IPS DF 6.9 (cell line): Measurements from ENCODE around the gene CREG2.

ENCODE experiments used
- DNase-seq: peaks from one replicate; pipeline ENCODE4 v3.0.0-alpha.2; 2013; ENCODE audit warnings: low read depth, low spot score
- H3K27ac ChIP-seq: one replicate; pipeline ENCODE4 v1.5.1; 2013; ENCODE audit warnings: low read length, control low read depth
- H3K27me3 ChIP-seq: 2 replicates; pipeline ENCODE4 v1.6.1; 2013; ENCODE audit warnings: mild to moderate bottlenecking, low read length; ENCODE audit not compliant: control insufficient read depth, insufficient read depth
- H3K36me3 ChIP-seq: 2 replicates; pipeline ENCODE4 v1.6.1; 2013; ENCODE audit warnings: low read length; ENCODE audit not compliant: control insufficient read depth, insufficient read depth
- H3K4me1 ChIP-seq: 2 replicates; pipeline ENCODE4 v1.6.1; 2013; ENCODE audit warnings: low read length; ENCODE audit not compliant: control insufficient read depth, insufficient read depth
- H3K4me3 ChIP-seq: 2 replicates; pipeline ENCODE4 v1.5.1; 2013; ENCODE audit warnings: mild to moderate bottlenecking, low read length
- H3K9me3 ChIP-seq: 2 replicates; pipeline ENCODE4 v1.6.1; 2013; ENCODE audit warnings: low read length, inconsistent platforms; ENCODE audit not compliant: control insufficient read depth, insufficient read depth
- WGBS: extraction: QIAGEN DNeasy Blood & Tissue Kit; methylation state at CpG from one replicate; pipeline ENCODE4 v1.1.7; 2013; ENCODE audit warnings: mixed read lengths, missing lambda C conversion rate; ENCODE audit not compliant: insufficient read length, insufficient coverage; 5-methylcytosine and 5-hydroxymethylcytosine counted together

The CREG2 gene

DNA sequence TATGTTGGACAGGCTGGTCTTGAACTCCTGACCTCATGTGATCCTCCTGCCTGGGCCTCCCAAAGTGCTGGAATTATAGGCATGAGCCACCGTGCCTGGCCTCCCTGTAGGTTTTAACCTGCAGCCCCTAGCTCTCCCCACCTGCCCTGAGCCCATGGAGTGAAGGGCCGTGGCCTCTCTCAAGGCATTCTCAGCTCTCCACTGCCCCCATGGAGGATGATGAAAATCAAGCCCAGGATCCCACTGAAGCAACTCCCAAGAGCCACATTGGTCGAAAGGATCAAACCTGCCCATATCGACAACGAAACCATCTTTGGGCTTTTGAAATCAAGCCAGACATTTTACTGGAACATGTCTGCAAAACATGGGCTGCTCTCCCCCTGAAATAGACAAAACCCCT, 22.4 kb upstream of the CREG2 start:
- H3K4me3 ChIP-seq = no peak overlapping the region

DNA sequence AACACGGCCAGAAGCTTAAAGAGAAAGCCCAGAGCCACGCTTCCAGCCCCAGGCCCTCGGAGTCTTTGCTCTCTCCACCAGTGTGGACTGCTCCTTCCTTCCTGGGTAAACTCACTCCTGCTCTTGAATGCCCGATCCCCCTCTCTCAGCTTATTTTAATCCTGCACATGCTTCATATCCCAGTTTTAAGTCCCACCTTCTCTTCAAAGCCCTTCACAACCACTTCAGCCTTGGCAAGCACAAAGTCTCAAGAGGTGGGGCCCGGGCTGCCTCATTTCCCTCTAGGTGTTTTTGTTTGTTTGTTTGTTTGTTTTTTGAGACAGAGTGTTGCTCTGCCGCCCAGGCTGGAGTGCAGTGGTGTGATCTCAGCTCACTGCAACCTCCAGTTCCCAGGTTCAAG, 21.6 kb upstream of the CREG2 start:
- DNase-seq = no peak
- Histone ChIP-seq H3K27me3 (no peaks in the 10 kb centered on the region), H3K36me3 (no peaks in the 10 kb centered on the region), H3K4me3 (no peak overlapping the region), H3K27ac (no peak overlapping the region), H3K9me3 (no peaks in the 10 kb centered on the region), H3K4me1 (no peaks in the 10 kb centered on the region)
- WGBS = no CpG with 5 or more reads among the region's 6 CpGs

More for the DNA sequence above, 22.4 kb upstream of the CREG2 start:
- no peaks in the 10 kb centered on the region for H3K4me1 ChIP-seq
- H3K36me3 ChIP-seq = no peaks in the 10 kb centered on the region
- WGBS = no CpG with 5 or more reads among the region's 5 CpGs
- no peak overlapping the region for H3K27ac ChIP-seq
- no peaks in the 10 kb centered on the region for H3K27me3 ChIP-seq
- no peaks in the 10 kb centered on the region for H3K9me3 ChIP-seq
- no peak for DNase-seq

DNA sequence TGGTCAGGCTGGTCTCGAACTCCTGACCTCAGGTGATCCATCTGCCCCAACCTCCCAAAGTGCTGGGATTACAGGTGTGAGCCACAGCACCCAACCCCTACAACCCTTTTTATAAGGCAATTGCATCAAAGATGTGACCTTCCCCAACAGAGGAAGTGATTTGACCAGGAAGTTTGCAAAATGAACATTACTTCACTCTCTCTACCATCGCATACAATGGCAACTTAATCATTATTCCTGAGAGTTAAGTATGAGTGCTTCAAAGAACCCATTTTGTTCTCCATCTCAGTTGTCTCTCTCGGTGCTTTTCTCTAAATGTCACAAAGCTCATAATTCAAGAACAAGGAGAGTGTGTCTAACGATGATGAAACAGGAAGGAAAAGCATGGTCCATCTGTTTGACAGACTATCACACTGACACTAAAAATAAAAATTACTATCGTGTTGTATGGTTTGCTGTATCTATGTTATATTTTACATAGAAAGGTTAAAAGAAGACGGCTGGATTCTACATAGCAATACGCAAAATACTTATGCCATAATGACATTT, 18.1 kb upstream of the CREG2 start:
- Histone ChIP-seq H3K4me3 (no peak overlapping the region), H3K9me3 (no peaks in the 10 kb centered on the region), H3K27ac (no peak overlapping the region), H3K36me3 (no peaks in the 10 kb centered on the region), H3K4me1 (0 out of 2 replicates have a peak, but pooled peaks cover 2% of the 10 kb centered on the region), H3K27me3 (no peaks in the 10 kb centered on the region)
- no CpG with 5 or more reads among the region's 7 CpGs for WGBS
- DNase-seq = no peak

DNA sequence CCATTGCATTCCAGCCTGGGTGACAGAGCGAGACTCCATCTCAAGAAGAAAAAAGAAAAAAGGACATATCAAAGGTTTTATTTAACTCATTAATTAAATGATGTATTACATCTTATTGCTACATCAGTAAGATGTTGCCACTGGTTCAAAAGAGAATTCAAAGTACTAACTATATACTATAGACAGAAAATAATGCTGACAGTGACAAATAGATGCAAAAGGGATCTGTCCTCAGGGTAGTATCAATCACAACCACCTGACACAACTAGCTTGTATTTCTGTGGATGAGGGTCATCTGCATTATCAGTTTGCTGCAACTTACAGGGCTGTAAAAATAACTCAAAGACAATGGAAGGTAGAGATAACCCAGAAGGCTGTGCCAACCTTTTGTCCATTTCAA, 16.4 kb upstream of the CREG2 start:
- no peaks in the 10 kb centered on the region for H3K27me3 ChIP-seq
- no peak overlapping the region for H3K4me3 ChIP-seq
- WGBS = no CpG with 5 or more reads among the region's 1 CpG
- 0 out of 2 replicates have a peak, but pooled peaks cover 2% of the 10 kb centered on the region for H3K4me1 ChIP-seq
- DNase-seq = no peak
- no peak overlapping the region for H3K27ac ChIP-seq
- H3K36me3 ChIP-seq = no peaks in the 10 kb centered on the region
- H3K9me3 ChIP-seq = no peaks in the 10 kb centered on the region

DNA sequence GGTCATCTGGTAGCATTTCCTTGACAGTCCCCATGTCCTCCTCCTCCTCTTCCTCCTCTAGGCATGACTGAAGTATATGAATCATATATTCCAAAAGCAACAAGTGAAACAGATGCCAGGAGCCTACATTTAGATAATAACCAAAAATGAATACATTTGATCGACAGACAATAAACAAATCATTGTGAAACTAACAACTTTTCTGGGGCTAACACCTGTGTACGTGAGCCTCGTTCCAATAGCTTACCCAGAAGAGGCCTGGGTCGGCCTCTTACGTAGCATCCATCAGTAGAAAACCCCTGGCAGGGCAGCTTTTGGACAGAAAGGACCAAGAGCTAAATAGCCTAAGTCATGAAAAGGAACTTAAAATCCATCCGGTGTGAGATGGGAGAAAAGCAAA, 15.3 kb upstream of the CREG2 start:
- H3K9me3 ChIP-seq = no peaks in the 10 kb centered on the region
- no peaks in the 10 kb centered on the region for H3K36me3 ChIP-seq
- no peak overlapping the region for H3K4me3 ChIP-seq
- no CpG with 5 or more reads among the region's 6 CpGs for WGBS
- no peak overlapping the region for H3K27ac ChIP-seq
- H3K27me3 ChIP-seq = no peaks in the 10 kb centered on the region
- no peak for DNase-seq
- 0 out of 2 replicates have a peak, but pooled peaks cover 2% of the 10 kb centered on the region for H3K4me1 ChIP-seq

DNA sequence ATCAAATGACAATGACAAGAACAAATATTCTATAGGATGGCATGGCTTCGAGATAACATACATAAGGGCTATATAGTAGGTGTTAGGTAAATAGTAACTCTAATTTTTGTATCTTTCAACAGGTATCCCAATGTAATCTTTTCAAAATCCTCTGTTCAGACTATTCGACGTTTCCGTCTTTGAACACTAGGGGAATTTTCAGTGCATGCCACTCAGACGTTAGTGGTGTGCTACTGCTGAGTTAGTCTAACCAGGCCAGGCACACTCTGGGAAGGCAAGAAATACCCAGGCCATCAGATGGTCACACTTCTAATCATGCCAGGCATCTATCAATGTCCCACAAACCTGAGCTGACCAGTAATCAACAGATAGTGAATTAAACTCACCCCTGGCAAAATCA, 14.6 kb upstream of the CREG2 start:
- H3K27me3 ChIP-seq = no peaks in the 10 kb centered on the region
- DNase-seq = no peak
- H3K36me3 ChIP-seq = no peaks in the 10 kb centered on the region
- no CpG with 5 or more reads among the region's 5 CpGs for WGBS
- no peak overlapping the region for H3K4me3 ChIP-seq
- no peak overlapping the region for H3K27ac ChIP-seq
- H3K4me1 ChIP-seq = 0 out of 2 replicates have a peak, but pooled peaks cover 2% of the 10 kb centered on the region
- H3K9me3 ChIP-seq = no peaks in the 10 kb centered on the region

DNA sequence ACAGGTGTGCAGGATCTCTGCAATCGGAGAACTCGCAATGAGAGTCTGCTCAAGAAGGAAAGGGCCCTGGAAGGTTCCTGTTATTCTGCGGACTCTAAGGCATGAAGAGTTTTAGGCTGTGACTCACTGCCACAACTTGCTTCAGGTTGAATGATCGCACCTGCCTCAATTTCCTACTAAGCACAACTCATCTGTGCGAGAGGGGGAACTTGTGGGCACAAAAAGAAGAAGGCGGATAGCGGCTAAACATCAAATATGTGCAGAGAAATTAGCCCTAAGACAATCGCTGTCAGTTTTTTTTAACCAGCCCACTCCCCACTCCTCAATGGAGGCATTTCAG, 14.0 kb upstream of the CREG2 start:
- H3K4me1 ChIP-seq = 0 out of 2 replicates have a peak, but pooled peaks cover 2% of the 10 kb centered on the region
- no peak overlapping the region for H3K27ac ChIP-seq
- H3K4me3 ChIP-seq = no peak overlapping the region
- no peak for DNase-seq
- WGBS = no CpG with 5 or more reads among the region's 8 CpGs
- H3K36me3 ChIP-seq = no peaks in the 10 kb centered on the region
- H3K27me3 ChIP-seq = no peaks in the 10 kb centered on the region
- H3K9me3 ChIP-seq = no peaks in the 10 kb centered on the region

DNA sequence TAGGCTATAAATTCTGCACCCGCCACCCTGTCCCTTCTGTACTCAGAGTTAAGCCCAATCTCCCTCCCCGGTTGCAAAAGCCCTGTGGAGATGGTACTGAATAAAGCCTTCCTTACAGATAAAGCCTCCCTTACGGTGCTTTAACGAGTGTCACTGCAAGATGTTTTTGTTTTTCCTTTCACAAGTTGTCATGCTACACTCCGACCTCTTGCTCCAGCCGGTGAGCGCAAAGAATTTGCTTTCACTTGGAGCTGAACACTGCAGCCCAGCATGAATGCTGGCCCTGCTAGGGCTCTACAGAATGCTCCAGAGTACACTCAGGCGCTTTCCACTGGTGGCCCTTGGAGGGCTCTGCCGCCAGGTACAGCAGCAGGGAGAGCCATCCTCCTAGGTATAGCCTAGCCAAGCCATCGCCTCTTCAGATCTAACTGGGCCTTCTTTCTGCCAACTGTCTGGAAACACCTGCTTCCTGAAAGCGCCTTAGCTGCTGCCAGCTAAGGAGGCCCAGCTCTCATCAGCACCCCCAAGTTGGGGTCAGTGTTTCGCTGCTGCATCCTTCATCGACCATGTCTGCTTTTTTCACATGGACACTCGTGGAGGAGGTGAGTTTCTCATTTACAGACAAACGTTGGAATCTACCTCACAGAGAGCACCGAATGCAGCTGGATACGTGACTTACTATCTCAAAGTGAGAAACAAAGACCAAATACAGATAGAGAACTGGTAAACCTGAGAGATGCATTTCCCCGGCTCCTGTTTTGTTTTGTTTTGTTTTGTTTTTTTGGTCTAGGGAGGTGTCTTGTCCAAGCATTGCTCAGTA, 13.4 kb upstream of the CREG2 start:
- DNase-seq = no peak
- Histone ChIP-seq H3K36me3 (no peaks in the 10 kb centered on the region), H3K9me3 (no peaks in the 10 kb centered on the region), H3K27ac (no peak overlapping the region), H3K4me1 (0 out of 2 replicates have a peak, but pooled peaks cover 2% of the 10 kb centered on the region), H3K27me3 (no peaks in the 10 kb centered on the region), H3K4me3 (no peak overlapping the region)
- WGBS = no CpG with 5 or more reads among the region's 18 CpGs

DNA sequence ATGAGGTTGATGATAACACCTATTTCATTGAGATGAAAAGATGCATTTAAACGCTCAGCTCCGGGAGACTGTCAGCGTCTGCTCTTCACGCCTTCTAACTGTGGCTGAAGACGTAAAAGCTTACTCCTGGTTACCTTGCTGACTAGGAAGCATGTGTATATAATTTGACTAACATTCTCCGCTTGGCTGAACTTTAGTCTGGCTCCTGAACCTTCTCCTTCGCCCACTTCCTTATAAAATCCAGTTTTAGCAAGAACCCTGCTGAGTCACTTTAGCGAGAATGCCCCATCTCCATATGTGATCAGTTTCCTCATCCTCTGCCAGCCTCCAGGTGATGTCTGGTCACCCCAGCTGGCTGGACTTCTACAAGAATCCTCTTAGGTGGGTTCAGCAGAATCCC, 12.7 kb upstream of the CREG2 start:
- Histone ChIP-seq H3K9me3 (no peaks in the 10 kb centered on the region), H3K4me1 (0 out of 2 replicates have a peak, but pooled peaks cover 2% of the 10 kb centered on the region), H3K4me3 (no peak overlapping the region), H3K36me3 (no peaks in the 10 kb centered on the region), H3K27me3 (no peaks in the 10 kb centered on the region), H3K27ac (no peak overlapping the region)
- no peak for DNase-seq
- WGBS = no CpG with 5 or more reads among the region's 8 CpGs

DNA sequence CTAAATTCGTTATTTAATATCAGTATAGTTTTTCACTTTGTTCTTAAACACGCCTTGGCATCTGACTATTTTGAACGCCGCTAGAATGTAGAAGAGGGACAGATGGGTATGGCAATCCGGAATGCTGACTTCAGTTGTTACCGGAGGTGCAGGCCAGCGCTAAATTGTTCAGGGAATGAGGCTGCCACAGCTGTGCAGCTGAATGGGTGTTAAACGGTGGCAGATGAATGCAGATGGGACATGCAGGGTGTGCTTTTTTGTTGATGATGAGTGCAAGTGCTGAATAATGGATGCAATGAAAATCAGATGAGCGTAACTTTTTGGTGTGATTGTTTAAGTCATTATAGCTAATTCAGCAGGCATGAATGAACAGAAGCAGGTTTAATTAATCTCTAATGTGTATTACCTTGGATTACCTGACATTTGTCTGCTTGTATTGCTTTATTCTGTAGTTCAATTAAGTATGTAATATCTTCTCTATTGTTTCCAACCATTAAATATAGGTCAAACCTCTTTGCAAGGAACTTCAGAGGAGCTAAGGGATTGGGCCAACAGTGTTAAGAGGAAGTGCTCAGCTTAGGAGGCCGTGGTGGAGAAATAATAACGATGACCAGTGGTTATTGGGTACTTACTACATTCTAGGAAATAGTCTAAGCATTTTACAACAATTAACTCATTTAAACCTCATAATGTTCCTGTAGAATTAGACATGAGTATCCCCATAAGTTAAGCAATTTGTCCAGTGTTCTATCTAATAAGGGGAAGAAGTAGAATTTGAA, 11.9 kb upstream of the CREG2 start:
- Histone ChIP-seq H3K36me3 (no peaks in the 10 kb centered on the region), H3K4me1 (0 out of 2 replicates have a peak, but pooled peaks cover 2% of the 10 kb centered on the region), H3K9me3 (no peaks in the 10 kb centered on the region), H3K27ac (no peak overlapping the region), H3K4me3 (no peak overlapping the region), H3K27me3 (no peaks in the 10 kb centered on the region)
- WGBS = no CpG with 5 or more reads among the region's 11 CpGs
- DNase-seq = no peak
